ENCODE results near the gene MEOX1.
A peak's percentile ranks its signal among the peaks of the same experiment; 100 is the strongest.

Gene MEOX1

DNA sequence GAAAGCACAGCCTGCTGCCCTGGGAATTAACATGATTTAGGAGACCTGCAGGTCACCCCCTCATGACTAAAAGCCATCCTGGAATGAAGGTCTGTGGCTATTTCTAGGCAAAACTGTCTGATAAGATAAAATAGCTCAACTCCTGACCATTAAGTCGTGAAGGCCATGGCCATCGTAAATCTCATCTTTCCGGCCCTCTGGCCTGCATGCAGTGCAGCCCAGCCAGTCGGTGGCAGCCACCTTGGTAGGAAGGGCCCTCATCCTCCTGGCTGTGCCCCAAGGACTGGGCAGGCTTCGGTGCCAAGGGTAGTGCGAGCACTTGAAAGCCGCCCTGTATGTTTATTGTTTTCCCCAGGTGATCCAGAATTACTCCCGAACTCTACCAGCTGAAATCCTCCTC lies 18.2 kb upstream of the MEOX1 start:
- no peak for DNase-seq

- DNase-seq: no peak
These were observed 17.7 kb upstream of the MEOX1 start for GRCh38 chr17:43679401-43679800.

GRCh38 chr17:43676471-43676870 lies 14.7 kb upstream of the MEOX1 start:
- DNase-seq: no peak

- no peak for DNase-seq
These were observed 12.7 kb upstream of the MEOX1 start for GRCh38 chr17:43674394-43674793.

DNA sequence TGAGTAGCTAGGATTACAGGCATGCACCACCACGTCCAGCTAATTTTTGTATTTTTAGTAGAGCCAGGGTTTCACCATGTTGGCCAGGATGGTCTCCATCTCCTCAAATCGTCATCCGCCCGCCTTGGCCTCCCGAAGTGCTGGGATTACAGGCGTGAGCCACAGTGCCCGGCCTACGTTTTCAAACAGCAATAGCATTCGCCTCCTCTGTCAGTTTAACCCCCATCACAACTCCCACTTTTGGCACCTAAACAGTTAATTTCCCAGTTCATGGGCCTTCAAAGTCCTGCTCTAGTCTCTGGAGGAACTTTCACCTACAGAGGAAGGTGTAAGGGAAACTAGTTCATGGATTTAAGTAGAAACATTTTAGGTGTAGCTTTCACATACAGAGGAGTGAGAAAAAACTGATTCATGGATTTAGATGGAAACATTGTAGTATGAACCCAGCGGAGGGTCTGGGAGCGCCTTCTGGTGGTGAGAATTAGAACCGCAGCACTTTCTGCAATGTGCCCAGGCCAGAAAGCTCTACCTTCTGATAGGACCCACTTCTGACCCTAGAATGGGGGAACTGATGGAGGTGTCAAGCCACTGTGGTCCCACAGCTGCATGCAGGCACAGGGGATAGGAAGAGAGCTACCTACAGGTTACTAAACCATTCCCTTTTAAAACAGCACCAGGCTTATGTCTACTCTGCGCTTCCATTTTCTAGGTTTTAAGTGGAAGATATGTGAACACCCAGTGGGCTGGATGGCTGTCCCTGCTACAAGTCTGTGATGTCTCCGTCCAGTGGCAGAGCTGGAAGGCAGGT lies 12.0 kb upstream of the MEOX1 start:
- peak; percentile 54 for DNase-seq

DNA sequence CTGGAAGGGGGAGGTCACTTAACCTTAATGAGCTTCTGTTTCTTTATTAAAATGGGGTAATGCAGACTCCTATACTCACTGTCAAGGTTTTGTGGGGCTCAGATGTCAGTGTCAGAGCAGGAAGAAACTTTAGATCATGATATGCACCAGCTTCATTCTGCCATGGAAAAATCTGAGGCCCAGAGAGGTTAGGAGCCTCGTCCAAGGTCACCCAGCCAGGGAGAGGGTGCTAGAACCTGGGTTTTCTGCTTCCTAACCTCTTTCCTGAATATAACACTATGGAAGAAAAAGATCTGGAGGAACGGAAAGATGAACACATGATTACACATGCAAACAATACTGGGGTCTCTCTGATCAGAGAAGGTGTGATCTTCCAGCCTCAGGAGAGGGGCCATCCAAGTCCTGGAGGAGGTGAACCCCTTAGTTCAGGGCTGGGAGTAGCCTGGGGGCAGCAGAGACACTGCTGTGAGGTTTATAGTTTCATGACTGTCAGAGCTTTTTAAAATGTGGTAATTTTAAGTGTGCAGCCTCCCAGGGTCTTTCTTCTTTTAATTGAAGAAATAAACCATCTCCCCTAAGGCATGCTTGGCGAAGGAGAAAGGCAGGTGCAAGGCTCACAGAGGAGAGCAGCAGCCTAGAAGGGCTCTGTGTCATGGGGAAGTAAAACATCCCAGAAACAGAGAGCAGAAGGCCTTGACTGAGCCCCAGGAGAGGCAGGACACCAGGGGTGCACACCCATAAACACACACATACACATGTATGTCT lies 10.2 kb upstream of the MEOX1 start:
- no peak for DNase-seq

- DNase-seq: peak; percentile 59
These were observed 9.4 kb upstream of the MEOX1 start for GRCh38 chr17:43671031-43671692.

- no peak for DNase-seq
These were observed 8.9 kb upstream of the MEOX1 start for GRCh38 chr17:43670645-43671030.

DNA sequence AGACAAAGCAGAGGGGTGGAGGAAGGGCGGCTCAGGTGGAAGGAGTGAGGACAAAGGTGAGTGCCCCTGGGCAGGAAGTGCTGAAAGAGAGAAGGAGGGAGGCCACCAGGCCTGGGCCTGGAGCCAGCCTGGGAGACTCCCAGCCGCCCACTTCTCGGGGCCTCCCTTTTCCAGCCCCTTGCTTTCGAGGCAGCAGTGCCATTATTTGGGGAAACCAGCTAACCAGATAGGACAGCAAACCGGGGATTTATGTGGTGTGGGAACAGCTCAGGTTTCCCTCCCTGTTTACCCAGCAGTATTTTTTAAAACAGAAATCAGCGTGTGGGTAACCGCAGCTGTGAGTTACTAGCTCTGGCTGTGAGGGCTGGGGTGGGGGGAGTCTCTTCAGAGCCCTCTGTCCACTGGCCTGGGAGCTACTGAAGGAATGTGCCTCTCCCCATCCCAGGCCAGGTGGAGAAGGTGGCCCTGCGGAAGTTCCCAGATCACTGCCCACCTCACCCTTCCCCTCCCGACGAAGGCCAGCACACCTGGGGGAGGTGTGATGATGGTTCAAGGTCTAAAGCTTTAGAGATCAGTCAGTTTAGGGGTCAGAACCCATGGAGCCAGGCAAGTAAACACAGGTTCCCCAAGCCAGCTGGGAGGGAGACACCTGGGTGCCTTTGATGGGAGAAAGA lies 8.4 kb upstream of the MEOX1 start:
- peak; percentile 43 for DNase-seq

DNA sequence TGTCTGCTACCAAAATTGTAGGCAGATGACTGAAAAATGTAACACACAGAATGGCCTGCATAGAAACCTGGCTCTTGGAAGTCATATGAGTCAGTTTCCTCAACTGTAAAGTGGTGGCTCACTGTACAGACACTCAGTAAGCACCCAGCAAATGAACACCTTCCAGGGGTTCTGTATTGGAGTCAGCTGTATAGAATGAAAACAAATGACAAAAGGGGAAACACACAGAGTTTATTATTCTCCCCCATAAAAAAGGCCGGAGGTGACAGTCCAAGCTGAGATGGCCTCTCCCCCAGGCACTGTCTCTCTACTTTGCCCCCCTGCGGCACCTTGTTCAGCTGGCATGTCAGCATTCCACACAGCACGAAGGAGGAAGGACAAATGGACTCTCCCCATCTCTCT lies 6.2 kb upstream of the MEOX1 start:
- DNase-seq: peak; percentile 68

DNA sequence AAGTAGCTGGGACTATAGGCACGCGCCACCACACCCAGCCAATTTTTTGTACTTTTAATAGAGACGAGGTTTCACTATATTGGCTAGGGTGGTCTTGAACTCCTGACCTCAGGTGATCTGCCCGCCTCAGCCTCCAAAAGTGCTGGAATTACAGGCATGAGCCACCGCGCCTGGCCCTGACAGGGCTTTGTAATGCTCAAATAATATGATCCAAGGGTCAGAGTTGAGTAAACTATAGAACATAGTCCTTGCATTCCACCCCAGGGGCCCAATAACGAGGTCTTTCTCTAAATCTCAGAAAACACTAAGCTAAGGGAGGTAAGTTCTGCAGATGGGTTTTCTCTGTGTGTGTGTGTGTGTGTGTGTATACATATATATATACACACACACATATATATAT lies 5.8 kb upstream of the MEOX1 start:
- DNase-seq: no peak

- DNase-seq: no peak
These were observed 4.2 kb upstream of the MEOX1 start for GRCh38 chr17:43665937-43666236.

DNA sequence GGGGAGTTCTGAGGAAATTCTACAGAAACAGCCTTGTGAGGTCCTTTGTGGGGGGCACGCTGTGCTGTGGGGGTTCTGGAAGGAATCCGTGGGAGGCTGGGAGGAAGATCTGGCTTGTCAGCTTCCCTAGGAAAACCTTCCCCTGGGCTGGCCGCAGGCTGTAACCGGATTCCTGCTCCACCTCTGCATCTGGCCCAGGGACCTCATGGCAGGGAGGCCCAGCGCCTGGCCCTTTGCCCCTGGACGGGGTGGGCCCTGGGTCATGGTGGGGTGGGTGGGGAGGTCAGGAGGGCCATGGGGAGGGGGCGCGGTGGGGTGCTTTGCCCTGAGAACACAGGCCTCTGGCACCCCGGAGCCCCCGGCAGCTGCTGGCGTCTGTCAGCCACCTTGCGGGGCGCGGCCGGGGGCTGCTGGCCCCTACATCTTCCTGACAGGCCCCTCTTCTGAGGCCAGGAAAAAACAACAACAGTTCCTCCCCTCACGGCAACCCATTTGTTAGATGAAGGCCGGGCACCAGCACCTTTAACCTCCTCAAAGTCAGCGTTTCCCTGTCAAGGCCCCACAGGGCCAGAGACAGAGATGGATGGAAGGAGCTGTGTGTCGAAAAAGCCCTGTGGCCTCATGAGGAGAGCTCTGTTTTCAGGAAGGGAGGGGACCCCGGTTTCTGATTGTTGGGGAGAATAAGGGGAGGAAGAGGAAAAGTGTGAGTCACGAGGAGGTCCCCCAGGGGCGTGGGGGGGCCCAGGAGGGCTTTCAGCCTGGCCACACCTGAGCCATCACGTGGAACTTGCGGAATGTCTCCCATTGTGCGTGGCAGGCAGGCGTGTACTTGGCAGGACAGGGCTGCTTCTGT lies 3.6 kb upstream of the MEOX1 start:
- DNase-seq: peak; percentile 25

GRCh38 chr17:43664096-43664495 lies 2.4 kb upstream of the MEOX1 start:
- no peak for DNase-seq

- DNase-seq: no peak
These were observed 1.7 kb upstream of the MEOX1 start for GRCh38 chr17:43663383-43663782.

GRCh38 chr17:43662413-43663141 lies 855 bp upstream of the MEOX1 start:
- DNase-seq: no peak

DNA sequence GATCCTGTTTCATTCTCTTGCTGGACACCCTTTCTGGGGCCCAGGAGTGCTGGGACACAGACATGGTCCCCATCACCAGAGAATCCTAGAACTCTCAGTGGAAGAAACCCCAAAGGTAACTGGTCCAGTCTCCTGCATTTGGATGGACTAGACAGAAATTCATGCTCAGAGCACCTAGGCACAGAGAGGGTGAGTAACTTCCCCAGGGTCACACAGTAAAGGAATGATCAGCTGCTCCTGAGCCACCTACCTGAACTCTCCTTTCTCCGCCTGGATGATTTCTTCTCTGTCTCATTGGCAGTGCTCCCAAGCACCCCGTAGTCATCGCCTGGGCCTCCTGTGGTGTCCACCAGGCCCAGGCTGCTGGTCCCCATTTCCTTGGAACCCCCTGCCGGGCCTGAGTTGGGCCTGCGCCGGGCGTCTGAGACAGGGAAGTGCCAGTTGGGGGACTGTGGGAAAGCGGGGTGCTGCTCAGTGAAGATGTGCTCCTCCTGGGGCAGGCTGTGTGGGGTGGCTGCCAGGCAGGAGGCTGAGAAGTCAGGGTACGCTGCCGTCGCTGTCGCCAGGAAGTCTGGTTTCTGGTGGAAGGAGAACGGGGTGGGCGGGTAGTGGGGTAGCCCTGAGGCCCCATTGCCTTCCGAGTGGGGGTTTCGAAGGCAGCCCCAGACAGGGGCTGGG lies 767 bp downstream of the MEOX1 start:
- DNase-seq: no peak

- DNase-seq: no peak
These were observed 1.7 kb downstream of the MEOX1 start for GRCh38 chr17:43659823-43660617.

DNA sequence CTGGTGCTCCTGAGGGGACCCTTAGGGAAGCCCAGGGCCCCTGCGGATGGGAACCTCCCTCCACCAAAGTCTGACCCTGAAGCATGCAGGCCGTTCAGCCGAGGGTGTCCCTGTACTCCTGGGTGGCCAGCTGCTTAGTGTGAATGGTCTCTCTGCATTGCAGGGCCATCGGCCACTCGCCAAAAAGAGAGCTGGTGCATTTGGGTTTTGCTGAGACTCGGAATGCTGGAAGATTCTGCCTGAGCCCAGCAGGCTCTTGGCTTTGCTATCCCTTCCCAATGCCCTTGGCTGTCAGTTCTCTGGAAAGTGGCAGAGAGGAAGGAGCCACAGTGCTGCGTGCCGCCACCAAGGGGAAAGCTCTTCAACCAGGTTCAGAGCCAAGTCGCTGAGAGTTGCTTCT lies 2.8 kb downstream of the MEOX1 start:
- no peak for DNase-seq

DNA sequence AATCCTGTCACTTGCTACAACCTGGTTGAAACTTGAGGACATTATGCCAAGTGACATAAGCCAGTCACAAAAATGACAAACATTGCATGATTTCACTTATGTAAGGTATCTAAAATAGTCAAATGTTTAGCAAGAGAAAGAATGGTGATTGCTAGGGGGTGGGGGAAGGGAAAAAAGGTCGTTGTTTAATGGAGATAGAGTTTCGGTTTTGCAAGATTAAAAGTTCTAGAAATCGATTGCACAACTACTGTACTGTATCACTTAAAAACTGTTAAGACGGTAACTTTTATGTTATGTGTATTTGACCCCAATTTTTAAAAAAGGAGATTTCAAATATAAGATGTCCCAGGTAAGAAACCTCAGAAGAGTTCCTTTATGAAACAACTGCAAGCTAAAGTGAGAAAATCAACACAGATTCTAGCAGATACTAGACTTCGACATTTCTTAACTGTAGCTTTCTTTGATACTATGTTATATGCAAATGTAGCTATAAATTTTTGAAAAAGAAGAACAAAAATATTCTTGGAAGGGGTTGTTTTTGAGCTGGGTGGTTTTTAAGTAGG lies 5.9 kb downstream of the MEOX1 start:
- DNase-seq: no peak
